Neural progenitor cell (in vitro differentiated cells): ENCODE measurements around the gene MLH1. TPM values are rescaled to one million over a fixed set of nuclear protein-coding genes. Genes with fewer than 3 reads are reported as not detected.

Source experiments
- DNase-seq: peaks from one replicate; pipeline ENCODE4 v3.0.0-alpha.2; 2016; ENCODE audit warnings: low spot score
- H2AFZ ChIP-seq: fragments of 200-600 bp; sonication (generic); replicated peaks from 2 replicates; pipeline ENCODE4 v1.6.1; 2016; ENCODE audit warnings: antibody characterized with exemption
- H3F3A ChIP-seq: fragments of 200-600 bp; sonication (generic); 2 replicates; pipeline ENCODE4 v1.6.1; 2016; ENCODE audit warnings: antibody characterized with exemption, low read depth
- H3K27ac ChIP-seq: fragments of 200-600 bp; sonication (generic); 2 replicates; pipeline ENCODE4 v1.5.1; 2016; ENCODE audit warnings: mild to moderate bottlenecking
- H3K27me3 ChIP-seq: fragments of 200-600 bp; sonication (generic); 2 replicates; pipeline ENCODE4 v1.6.1; 2016; ENCODE audit warnings: mild to moderate bottlenecking, moderate library complexity
- H3K36me3 ChIP-seq: fragments of 200-600 bp; sonication (generic); 2 replicates; pipeline ENCODE4 v1.5.1; 2016
- H3K4me1 ChIP-seq: fragments of 200-600 bp; sonication (generic); 2 replicates; pipeline ENCODE4 v1.6.1; 2016; ENCODE audit warnings: mixed run types
- H3K4me2 ChIP-seq: fragments of 200-600 bp; sonication (generic); 2 replicates; pipeline ENCODE4 v1.6.1; 2016
- H3K4me3 ChIP-seq: fragments of 200-600 bp; sonication (generic); 2 replicates; pipeline ENCODE4 v1.5.1; 2016
- H3K79me2 ChIP-seq: fragments of 200-600 bp; sonication (generic); 2 replicates; pipeline ENCODE4 v1.6.1; 2016; ENCODE audit warnings: low read depth
- H3K9ac ChIP-seq: fragments of 200-600 bp; sonication (generic); 2 replicates; pipeline ENCODE4 v1.6.1; 2016
- H3K9me3 ChIP-seq: fragments of 200-600 bp; sonication (generic); 2 replicates; pipeline ENCODE4 v1.5.1; 2016; ENCODE audit warnings: low read depth
- H4K20me1 ChIP-seq: fragments of 200-600 bp; sonication (generic); 2 replicates; pipeline ENCODE4 v1.6.1; 2016; ENCODE audit warnings: low read depth
- H3K27ac Mint-ChIP-seq: 3 replicates; pipeline ENCODE4 v1.8.0; 2021; ENCODE audit warnings: mixed read lengths
- H3K27me3 Mint-ChIP-seq: 2 replicates; pipeline ENCODE4 v1.8.0; 2022; ENCODE audit warnings: low read depth, mild to moderate bottlenecking, inconsistent platforms, moderate library complexity, mixed read lengths; ENCODE audit not compliant: insufficient read depth
- H3K36me3 Mint-ChIP-seq: 3 replicates; pipeline ENCODE4 v1.8.0; 2021; ENCODE audit warnings: mixed read lengths
- H3K4me1 Mint-ChIP-seq: 3 replicates; pipeline ENCODE4 v1.8.0; 2021; ENCODE audit warnings: mixed read lengths
- H3K4me3 Mint-ChIP-seq: 3 replicates; pipeline ENCODE4 v1.8.0; 2021; ENCODE audit warnings: mild to moderate bottlenecking, moderate library complexity, mixed read lengths
- H3K9me3 Mint-ChIP-seq: 3 replicates; pipeline ENCODE4 v1.8.0; 2020; ENCODE audit warnings: mixed read lengths
- EZH2 ChIP-seq: fragments of 200-600 bp; sonication (generic); IDR thresholded peaks from 2 replicates; pipeline ENCODE4 v1.6.1; 2017; ENCODE audit warnings: antibody characterized with exemption, mild to moderate bottlenecking, moderate library complexity
- EZH2phosphoT487 ChIP-seq: fragments of 200-600 bp; sonication (generic); IDR thresholded peaks from 2 replicates; pipeline ENCODE4 v1.6.1; 2017; ENCODE audit warnings: antibody characterized with exemption
- total RNA-seq: library from RNA; depleted of rRNA; stranded (reverse); fragments of >200 nt; gene quantifications from 2 replicates; pipeline ENCODE4 v1.2.3, GENCODE V29; 2015; ENCODE audit warnings: low replicate concordance
- TF ChIP-seq, protein P1 (sequence below): fragments of 200-600 bp; sonication (generic); IDR thresholded peaks from 2 replicates; pipeline ENCODE4 v1.5.1; 2017; ENCODE audit warnings: antibody characterized with exemption, mild to moderate bottlenecking

MLH1 gene
- total RNA-seq, 1 donor from 2014 or later: 71.1 TPM

DNA sequence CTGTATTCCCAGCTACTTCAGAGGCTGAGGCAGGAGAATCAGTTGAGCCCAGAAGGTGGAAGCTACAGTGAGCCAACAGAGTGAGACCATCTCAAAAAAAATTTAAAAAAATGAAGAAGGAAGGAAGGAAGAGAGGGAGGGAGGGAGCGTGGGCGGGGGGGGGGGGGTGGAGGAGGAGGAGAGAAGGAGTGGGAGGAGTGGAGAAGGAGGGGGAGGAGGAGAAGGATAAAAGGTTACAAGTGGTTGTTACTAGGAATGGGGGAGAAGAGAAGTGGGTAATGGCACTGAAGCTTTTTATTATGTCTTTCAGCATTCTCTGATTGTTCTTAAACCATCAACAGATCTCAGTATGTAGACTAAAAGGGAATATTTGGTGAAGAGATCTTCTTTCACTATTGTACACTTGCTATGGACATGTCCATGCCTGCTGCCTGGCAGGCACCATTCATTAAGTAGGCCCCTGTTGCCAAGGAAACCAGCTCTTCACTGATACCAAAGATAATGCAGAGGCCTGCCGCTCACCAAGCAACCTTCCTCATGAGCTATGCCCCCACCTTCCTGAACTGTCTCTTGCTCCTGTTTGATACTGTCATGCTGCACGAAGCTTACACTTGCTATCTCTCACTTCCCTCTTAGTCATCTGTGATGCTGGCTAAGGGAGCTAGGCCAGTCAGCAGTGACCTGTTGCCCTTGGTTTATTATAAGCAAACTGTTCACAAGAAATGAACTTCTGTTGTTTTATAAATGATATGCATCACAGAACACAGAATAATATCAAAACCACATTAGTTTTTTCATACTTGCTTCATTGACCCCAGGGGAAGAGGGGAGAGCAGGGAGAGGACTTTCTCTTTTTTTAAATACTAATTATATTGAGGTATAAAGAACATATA, 23.5 kb upstream of the MLH1 start:
- Histone ChIP-seq H2AFZ (peak overlapping the region; percentile 76), H3K9ac (no peak overlapping the region), H3F3A (no peaks in the 10 kb centered on the region), H3K4me3 (no peak overlapping the region), H3K27ac (no peak overlapping the region), H3K79me2 (no peaks in the 10 kb centered on the region), H3K36me3 (no peaks in the 10 kb centered on the region), H4K20me1 (no peaks in the 10 kb centered on the region), H3K4me2 (peak overlapping the region; percentile 58), H3K9me3 (no peaks in the 10 kb centered on the region), H3K27me3 (no peaks in the 10 kb centered on the region), H3K4me1 (peaks cover 24% of the 10 kb centered on the region)
- H3K27me3 Mint-ChIP-seq: peaks cover 2% of the 10 kb centered on the region
- no peaks in the 10 kb centered on the region for H3K9me3 Mint-ChIP-seq
- H3K4me3 Mint-ChIP-seq: peak overlapping the region; percentile 60
- TF ChIP-seq EZH2phosphoT487: no peak
- no peak for TF ChIP-seq EZH2
- TF ChIP-seq, protein P1, sequence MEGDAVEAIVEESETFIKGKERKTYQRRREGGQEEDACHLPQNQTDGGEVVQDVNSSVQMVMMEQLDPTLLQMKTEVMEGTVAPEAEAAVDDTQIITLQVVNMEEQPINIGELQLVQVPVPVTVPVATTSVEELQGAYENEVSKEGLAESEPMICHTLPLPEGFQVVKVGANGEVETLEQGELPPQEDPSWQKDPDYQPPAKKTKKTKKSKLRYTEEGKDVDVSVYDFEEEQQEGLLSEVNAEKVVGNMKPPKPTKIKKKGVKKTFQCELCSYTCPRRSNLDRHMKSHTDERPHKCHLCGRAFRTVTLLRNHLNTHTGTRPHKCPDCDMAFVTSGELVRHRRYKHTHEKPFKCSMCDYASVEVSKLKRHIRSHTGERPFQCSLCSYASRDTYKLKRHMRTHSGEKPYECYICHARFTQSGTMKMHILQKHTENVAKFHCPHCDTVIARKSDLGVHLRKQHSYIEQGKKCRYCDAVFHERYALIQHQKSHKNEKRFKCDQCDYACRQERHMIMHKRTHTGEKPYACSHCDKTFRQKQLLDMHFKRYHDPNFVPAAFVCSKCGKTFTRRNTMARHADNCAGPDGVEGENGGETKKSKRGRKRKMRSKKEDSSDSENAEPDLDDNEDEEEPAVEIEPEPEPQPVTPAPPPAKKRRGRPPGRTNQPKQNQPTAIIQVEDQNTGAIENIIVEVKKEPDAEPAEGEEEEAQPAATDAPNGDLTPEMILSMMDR: no peak
- peak; percentile 92 for DNase-seq
- H3K36me3 Mint-ChIP-seq: peaks cover under 1% of the 10 kb centered on the region
- peaks cover 21% of the 10 kb centered on the region for H3K4me1 Mint-ChIP-seq
- peak overlapping the region; percentile 92 for H3K27ac Mint-ChIP-seq

DNA sequence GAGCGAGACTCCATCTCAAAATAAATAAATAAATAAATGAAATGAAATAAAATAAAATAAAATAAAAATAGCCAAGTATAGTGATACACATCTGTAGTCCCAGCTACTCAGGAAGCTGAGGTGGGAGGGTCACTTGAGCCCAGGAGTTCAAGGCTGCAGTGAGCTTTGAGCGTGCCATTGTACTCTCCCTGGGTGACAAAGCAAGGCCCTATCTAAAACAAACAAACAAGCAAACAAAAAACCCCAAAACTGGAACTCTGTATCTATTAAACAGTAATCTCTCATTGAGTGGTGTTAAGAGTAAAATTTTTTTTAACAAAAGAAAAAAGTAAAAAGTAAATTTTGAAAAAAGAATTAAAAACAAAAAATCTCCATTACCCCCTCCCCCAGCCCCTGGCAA, 21.2 kb upstream of the MLH1 start:
- no peak for DNase-seq
- Histone ChIP-seq H3K4me2 (no peak overlapping the region), H3K9ac (no peak overlapping the region), H4K20me1 (no peaks in the 10 kb centered on the region), H3K4me1 (peaks cover 24% of the 10 kb centered on the region), H3K27ac (no peak overlapping the region), H3K4me3 (no peak overlapping the region), H3K36me3 (no peaks in the 10 kb centered on the region), H3K9me3 (no peaks in the 10 kb centered on the region), H2AFZ (no peak overlapping the region), H3K27me3 (no peaks in the 10 kb centered on the region), H3F3A (no peaks in the 10 kb centered on the region), H3K79me2 (no peaks in the 10 kb centered on the region)
- TF ChIP-seq EZH2phosphoT487: no peak
- TF ChIP-seq EZH2: no peak
- TF ChIP-seq, protein P1: no peak
- Mint-ChIP-seq H3K4me1 (peaks cover 21% of the 10 kb centered on the region), H3K27me3 (peaks cover 4% of the 10 kb centered on the region), H3K27ac (no peak overlapping the region), H3K36me3 (peaks cover 6% of the 10 kb centered on the region), H3K4me3 (no peak overlapping the region), H3K9me3 (no peaks in the 10 kb centered on the region)

DNA sequence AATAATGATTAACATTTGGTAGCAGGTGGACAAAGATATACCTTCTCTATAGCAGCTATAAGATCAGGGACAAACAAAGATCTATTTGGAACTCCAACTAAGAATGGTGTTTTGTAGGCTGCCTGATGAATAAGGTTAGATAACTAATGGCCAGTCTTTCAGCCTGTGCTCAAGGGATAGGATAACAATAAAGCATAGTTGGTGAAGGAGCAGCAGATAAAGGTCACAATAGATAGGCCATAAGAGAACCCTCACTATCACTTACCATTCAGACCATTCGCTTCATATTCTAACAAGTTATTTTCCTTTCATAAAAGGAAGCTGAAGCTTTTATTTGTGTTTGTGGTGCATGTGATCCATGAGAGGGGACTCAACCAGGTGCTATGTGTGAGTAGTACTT, 20.2 kb upstream of the MLH1 start:
- TF ChIP-seq EZH2phosphoT487: no peak
- TF ChIP-seq, protein P1: no peak
- TF ChIP-seq EZH2: no peak
- H3K9me3 Mint-ChIP-seq: peaks cover 5% of the 10 kb centered on the region
- H3K27ac Mint-ChIP-seq: no peak overlapping the region
- H3K4me3 Mint-ChIP-seq: no peak overlapping the region
- no peaks in the 10 kb centered on the region for H3K36me3 ChIP-seq
- no peaks in the 10 kb centered on the region for H3F3A ChIP-seq
- no peak overlapping the region for H3K9ac ChIP-seq
- H3K36me3 Mint-ChIP-seq: peaks cover 6% of the 10 kb centered on the region
- H4K20me1 ChIP-seq: no peaks in the 10 kb centered on the region
- H3K27me3 Mint-ChIP-seq: peaks cover 4% of the 10 kb centered on the region
- DNase-seq: no peak
- no peaks in the 10 kb centered on the region for H3K79me2 ChIP-seq
- peaks cover 24% of the 10 kb centered on the region for H3K4me1 ChIP-seq
- peaks cover 21% of the 10 kb centered on the region for H3K4me1 Mint-ChIP-seq
- H3K9me3 ChIP-seq: no peaks in the 10 kb centered on the region
- no peak overlapping the region for H3K4me2 ChIP-seq
- no peaks in the 10 kb centered on the region for H3K27me3 ChIP-seq
- no peak overlapping the region for H2AFZ ChIP-seq
- no peak overlapping the region for H3K27ac ChIP-seq
- no peak overlapping the region for H3K4me3 ChIP-seq
